LNCaP clone FGC (cell line): ENCODE results near the gene CITED2.
"Not testable (repeated sequence)": the region's sequence is repeated elsewhere in the genome, so short reads cannot be mapped to it uniquely, and the experiment has no call there.

Source experiments
- DNase-seq: peaks from one replicate; pipeline ENCODE4 v3.0.0-alpha.2; 2011; ENCODE audit warnings: low read depth
- H3K4me3 ChIP-seq: 2 replicates; pipeline ENCODE4 v1.5.1; 2011; ENCODE audit warnings: mild to moderate bottlenecking, low read depth, low read length, control low read depth
- CTCF ChIP-seq: IDR thresholded peaks from 2 replicates; pipeline ENCODE4 v1.5.1; 2012; ENCODE audit warnings: mild to moderate bottlenecking; ENCODE audit not compliant: control insufficient read depth, insufficient read depth; ENCODE audit errors: extremely low read depth

CITED2 gene

DNA sequence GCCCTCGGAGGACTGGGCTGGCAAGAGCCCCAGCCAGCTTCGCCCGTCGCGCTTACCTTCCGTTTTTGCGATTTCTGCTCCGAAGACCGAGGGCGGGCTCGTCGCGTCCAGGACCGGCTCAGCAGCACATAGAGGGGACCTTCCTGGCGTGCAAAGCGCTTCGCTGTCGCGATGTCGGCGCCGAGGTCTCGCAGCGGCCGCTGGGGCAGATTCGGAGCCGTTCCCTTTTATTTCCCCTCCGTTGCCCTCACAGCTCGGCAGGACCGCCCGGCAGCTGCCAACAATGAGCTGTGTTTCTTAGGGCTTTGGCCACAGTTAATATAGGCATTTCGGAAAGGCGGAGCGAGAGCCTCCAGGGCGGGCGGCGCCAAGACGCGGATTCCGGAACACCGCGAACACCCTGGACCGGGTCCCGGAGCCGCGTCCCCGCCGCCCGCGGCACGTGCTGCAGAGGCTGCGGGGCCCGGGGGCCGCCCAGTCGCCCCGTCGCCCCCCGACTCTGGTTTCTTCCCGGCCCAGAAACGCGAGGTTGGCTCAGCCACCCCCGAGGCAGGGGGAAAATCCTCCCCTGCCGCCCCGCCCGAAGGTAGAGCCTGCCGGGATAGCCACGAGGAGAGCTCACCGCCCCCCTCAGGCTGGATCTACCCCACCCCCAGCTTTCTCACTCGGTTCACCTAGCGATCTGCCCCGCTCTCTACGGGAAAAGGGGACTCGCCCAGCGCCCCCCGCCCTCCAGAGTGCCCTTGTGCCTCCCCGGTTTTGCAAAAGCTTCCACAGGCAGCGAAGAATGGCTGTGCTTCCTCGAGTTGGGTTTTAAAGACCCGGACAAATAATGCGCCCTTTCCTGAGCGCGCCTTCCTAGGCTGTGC is at the start of gene CITED2:
Gene CITED2 (minus strand): TSS at position 292 of the 869 bp plus-strand sequence. CDS start 704 bp downstream, outside the sequence.
- no peak for TF ChIP-seq CTCF
- DNase-seq = peak; percentile 90
- peak within 1 kb of the TSS; percentile 94 for H3K4me3 ChIP-seq

DNA sequence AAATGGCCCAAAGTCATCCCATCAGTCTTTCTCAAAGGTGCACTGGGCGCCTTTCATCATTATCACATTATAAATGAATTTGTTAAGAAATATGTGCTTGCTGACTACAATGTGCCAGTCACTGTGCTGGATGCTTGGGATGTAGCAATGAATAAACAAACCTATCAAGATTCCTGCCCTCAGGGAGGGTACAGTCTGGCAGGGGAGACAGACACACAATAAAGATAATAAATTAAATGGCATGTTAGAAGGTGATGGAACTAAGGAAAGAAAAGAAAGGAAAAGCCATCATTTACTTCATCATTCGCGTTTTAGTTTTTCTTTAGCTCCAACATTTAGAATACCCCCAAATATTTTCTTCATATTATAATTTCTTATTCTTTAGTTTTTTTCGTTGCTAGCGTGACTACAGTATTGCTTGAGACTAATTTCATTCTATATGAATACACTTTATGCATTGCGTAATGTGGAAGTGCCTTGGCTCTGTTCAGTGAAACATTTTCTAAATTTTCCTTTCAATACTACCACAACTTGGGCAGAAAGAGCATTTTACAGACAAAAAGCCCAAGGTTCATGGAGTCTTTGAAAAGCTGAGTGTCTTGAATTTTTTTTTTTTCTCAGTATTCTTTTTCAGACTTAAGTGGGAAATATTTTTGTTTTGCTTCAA is 48.7 kb upstream of the CITED2 start:
- DNase-seq = no peak
- no peak for TF ChIP-seq CTCF
- no peak overlapping the region for H3K4me3 ChIP-seq

GRCh38 chr6:139422105-139423036 is 47.9 kb upstream of the CITED2 start:
- H3K4me3 ChIP-seq = no peak overlapping the region
- no peak for DNase-seq
- TF ChIP-seq CTCF = no peak

DNA sequence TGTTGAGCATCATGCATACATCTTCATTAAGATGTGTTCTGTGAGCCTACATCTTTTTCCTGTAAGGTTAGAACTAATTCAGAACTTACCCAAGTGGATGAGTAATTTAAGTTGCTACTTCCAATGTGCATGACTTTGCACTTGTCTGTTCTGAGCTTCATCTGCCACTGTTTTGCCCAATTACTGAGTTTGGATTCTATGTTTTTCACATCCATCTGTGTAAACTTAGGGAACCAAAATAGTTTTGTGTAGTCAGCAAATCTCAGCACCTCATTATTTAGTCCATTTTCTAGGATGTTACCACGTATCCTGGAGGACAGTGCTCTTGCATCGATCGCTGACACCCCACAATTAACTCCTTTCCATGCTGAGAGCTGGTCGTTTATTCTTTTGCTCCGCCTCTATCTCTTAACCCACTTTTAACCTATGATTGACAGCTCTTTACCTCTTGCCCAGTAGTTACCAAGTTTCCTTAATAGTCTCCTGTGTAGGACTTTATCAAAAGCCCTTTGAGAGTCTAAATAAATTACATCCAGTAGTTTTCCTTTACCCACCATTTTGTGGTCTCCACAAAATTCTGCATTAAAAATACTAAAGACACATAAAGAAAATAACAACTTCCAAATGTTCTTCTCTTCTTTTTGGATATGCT is 44.2 kb upstream of the CITED2 start:
- no peak for DNase-seq
- H3K4me3 ChIP-seq = no peak overlapping the region
- no peak for TF ChIP-seq CTCF

DNA sequence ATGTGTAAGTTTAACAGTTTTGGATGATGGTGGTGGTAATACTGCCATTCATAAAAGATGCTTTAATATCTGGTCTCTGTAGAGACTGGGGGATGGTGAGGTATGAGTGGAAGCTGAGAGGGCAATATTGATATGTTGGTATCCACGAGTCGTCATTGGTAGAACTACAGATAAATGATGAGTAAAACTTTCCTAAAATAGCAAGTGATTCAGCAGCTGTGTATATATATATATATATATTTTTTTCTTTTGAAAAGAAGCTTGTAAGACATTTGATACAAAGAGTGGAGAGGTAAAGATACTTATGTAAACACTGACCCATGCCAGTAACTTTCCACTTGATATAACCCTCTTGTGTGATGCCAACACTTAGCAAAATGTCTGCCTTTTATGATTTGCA is 41.7 kb upstream of the CITED2 start:
- TF ChIP-seq CTCF = no peak
- H3K4me3 ChIP-seq = no peak overlapping the region
- DNase-seq = no peak

DNA sequence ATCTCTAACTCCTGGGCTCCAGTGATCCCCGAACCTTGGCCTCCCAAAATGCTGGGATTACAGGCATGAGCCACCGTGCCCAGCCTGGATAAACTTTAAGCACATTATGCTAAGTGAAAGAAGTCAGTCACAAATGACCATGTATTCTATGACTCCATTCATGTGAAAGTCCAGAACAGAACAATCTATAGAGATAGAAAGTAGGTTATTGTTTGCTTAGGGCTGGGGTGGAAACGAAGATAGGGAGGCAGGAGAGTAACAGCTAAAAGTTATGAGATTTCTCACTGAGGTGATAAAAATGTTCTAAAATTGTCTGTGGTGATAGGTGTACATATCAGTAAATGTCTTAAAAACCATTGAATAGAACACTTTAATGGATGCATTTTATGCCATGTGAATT is 40.9 kb upstream of the CITED2 start:
- no peak for TF ChIP-seq CTCF
- DNase-seq = no peak
- no peak overlapping the region for H3K4me3 ChIP-seq

GRCh38 chr6:139412103-139412502 is 37.7 kb upstream of the CITED2 start:
- not testable (repeated sequence) for DNase-seq, H3K4me3 ChIP-seq
